Measurements from ENCODE around the gene OSBPL8.

Gene OSBPL8

GRCh38 chr12:76529226-76529918 lies 30.2 kb downstream of the OSBPL8 start:
- TF ChIP-seq, protein P1, sequence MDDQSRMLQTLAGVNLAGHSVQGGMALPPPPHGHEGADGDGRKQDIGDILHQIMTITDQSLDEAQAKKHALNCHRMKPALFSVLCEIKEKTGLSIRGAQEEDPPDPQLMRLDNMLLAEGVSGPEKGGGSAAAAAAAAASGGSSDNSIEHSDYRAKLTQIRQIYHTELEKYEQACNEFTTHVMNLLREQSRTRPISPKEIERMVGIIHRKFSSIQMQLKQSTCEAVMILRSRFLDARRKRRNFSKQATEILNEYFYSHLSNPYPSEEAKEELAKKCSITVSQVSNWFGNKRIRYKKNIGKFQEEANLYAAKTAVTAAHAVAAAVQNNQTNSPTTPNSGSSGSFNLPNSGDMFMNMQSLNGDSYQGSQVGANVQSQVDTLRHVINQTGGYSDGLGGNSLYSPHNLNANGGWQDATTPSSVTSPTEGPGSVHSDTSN (CRISPR knock-in tag; IDR thresholded peaks at IDR 0.05), result no peak
- peak; percentile 74 for TF ChIP-seq ZNF549 (tag by site-specific recombination; IDR thresholded peaks at IDR 0.05)
- H3K36me3 ChIP-seq (ENCODE audit: control insufficient read depth in 2 of 2, insufficient read depth in 1 of 2, low read length in 2 of 2), result peaks cover 0 to 3% of the 10 kb centered on the region in 2 experiments; a peak in 1 of 3 replicates
- H3K9me3 ChIP-seq (ENCODE audit: control insufficient read depth, insufficient read depth, low read depth, low read length), result no peaks in the 10 kb centered on the region
- POLR2A ChIA-PET, result interaction anchor here (0.6 kb wide), 1 partner anchor 452 kb away, joined by 9 read pairs; no protein-coding TSS in a partner anchor
- CTCF ChIA-PET, result interaction anchor here (0.5 to 1.5 kb wide), 8 partner anchors 16 to 993 kb away, joined by 3 to 8 read pairs (median 3); no protein-coding TSS in a partner anchor
- H3K4me1 ChIP-seq (ENCODE audit: control insufficient read depth, insufficient read depth, low read length), result peaks cover 32% of the 10 kb centered on the region
- H3K27ac ChIP-seq (ENCODE audit: extremely low read depth, low read depth, low read length), result no peak overlapping the region
- H3K4me3 ChIP-seq (ENCODE audit: low read depth, low read length), result no peak overlapping the region

DNA sequence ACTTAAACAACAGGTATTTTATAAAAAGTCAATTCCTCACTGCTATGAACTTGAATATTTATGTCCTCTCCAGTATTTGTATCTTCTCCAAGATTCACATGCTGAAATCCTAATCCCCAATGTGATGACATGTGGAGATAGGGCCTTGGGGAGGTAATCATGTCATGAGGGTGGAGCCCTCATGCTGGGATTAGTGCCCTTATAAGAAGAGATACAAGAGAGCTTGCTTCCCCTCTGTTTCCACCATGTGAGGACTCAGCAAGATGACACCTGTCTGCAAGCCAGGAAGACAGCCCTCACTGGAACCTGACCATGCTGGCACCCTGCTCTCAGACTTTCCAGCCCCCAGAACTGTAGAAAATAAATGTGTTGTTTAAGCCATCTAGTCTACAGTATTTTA lies 36.2 kb downstream of the OSBPL8 start:
- ChIA-PET CTCF (no interaction called here), POLR2A (no interaction called here)
- H3K9me3 ChIP-seq (ENCODE audit: control insufficient read depth, insufficient read depth, low read depth, low read length), result no peaks in the 10 kb centered on the region; the same call in 1 of the 2 replicates
- no peak overlapping the region for H3K27ac ChIP-seq (ENCODE audit: extremely low read depth, low read depth, low read length)
- no peaks in the 10 kb centered on the region for H3K4me1 ChIP-seq (ENCODE audit: control insufficient read depth, insufficient read depth, low read length)
- peaks cover 0 to 6% of the 10 kb centered on the region in 2 experiments; a peak in 1 of 3 replicates for H3K36me3 ChIP-seq (ENCODE audit: control insufficient read depth in 2 of 2, insufficient read depth in 1 of 2, low read length in 2 of 2)
- no peak for TF ChIP-seq HOXD13 (CRISPR knock-in tag; IDR thresholded peaks at IDR 0.05; ENCODE audit: borderline replicate concordance)
- TF ChIP-seq ZNF366 (tag by site-specific recombination; conservative IDR thresholded peaks at IDR 0.05), result no peak
- TF ChIP-seq ZNF174 (tag by site-specific recombination; IDR thresholded peaks at IDR 0.05), result no peak
- no peak for TF ChIP-seq ZSCAN30 (tag by site-specific recombination; IDR thresholded peaks at IDR 0.05)
- no peak for TF ChIP-seq ZNF792 (tag by site-specific recombination; IDR thresholded peaks at IDR 0.05)
- TF ChIP-seq, protein P2, sequence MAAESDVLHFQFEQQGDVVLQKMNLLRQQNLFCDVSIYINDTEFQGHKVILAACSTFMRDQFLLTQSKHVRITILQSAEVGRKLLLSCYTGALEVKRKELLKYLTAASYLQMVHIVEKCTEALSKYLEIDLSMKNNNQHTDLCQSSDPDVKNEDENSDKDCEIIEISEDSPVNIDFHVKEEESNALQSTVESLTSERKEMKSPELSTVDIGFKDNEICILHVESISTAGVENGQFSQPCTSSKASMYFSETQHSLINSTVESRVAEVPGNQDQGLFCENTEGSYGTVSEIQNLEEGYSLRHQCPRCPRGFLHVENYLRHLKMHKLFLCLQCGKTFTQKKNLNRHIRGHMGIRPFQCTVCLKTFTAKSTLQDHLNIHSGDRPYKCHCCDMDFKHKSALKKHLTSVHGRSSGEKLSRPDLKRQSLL (tag by site-specific recombination; IDR thresholded peaks at IDR 0.05), result no peak
- no peak for TF ChIP-seq ZFHX2 (tag by site-specific recombination; conservative IDR thresholded peaks at IDR 0.05)
- no peak for TF ChIP-seq SP3 (tag by site-specific recombination; IDR thresholded peaks at IDR 0.05)
- no peak for TF ChIP-seq ZNF610 (tag by site-specific recombination; IDR thresholded peaks at IDR 0.05; ENCODE audit: borderline replicate concordance)
- TF ChIP-seq ZNF548 (tag by site-specific recombination; IDR thresholded peaks at IDR 0.05), result no peak
- no peak for TF ChIP-seq ZNF140 (tag by site-specific recombination; IDR thresholded peaks at IDR 0.05)
- TF ChIP-seq ZNF19 (tag by site-specific recombination; IDR thresholded peaks at IDR 0.05; ENCODE audit: low read depth), result no peak
- no peak for TF ChIP-seq ZXDB (tag by site-specific recombination; IDR thresholded peaks at IDR 0.05)
- TF ChIP-seq, protein P3, sequence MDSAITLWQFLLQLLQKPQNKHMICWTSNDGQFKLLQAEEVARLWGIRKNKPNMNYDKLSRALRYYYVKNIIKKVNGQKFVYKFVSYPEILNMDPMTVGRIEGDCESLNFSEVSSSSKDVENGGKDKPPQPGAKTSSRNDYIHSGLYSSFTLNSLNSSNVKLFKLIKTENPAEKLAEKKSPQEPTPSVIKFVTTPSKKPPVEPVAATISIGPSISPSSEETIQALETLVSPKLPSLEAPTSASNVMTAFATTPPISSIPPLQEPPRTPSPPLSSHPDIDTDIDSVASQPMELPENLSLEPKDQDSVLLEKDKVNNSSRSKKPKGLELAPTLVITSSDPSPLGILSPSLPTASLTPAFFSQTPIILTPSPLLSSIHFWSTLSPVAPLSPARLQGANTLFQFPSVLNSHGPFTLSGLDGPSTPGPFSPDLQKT (IDR thresholded peaks at IDR 0.05; ENCODE audit: borderline replicate concordance, low read depth, low read length), result no peak
- no peak for TF ChIP-seq ZNF645 (tag by site-specific recombination; IDR thresholded peaks at IDR 0.05)
- TF ChIP-seq ZNF585B (tag by site-specific recombination; IDR thresholded peaks at IDR 0.05), result no peak
- TF ChIP-seq, protein P4, sequence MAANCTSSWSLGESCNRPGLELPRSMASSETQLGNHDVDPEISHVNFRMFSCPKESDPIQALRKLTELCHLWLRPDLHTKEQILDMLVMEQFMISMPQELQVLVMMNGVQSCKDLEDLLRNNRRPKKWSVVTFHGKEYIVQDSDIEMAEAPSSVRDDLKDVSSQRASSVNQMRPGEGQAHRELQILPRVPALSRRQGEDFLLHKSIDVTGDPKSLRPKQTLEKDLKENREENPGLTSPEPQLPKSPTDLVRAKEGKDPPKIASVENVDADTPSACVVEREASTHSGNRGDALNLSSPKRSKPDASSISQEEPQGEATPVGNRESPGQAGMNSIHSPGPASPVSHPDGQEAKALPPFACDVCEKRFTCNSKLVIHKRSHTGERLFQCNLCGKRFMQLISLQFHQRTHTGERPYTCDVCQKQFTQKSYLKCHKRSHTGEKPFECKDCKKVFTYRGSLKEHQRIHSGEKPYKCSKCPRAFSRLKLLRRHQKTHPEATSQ (tag by site-specific recombination; IDR thresholded peaks at IDR 0.05), result no peak
- TF ChIP-seq ZNF350 (tag by site-specific recombination; IDR thresholded peaks at IDR 0.05), result no peak
- TF ChIP-seq, protein P5, sequence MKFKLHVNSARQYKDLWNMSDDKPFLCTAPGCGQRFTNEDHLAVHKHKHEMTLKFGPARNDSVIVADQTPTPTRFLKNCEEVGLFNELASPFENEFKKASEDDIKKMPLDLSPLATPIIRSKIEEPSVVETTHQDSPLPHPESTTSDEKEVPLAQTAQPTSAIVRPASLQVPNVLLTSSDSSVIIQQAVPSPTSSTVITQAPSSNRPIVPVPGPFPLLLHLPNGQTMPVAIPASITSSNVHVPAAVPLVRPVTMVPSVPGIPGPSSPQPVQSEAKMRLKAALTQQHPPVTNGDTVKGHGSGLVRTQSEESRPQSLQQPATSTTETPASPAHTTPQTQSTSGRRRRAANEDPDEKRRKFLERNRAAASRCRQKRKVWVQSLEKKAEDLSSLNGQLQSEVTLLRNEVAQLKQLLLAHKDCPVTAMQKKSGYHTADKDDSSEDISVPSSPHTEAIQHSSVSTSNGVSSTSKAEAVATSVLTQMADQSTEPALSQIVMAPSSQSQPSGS (tag by site-specific recombination; IDR thresholded peaks at IDR 0.05; ENCODE audit: low read depth), result no peak
- no peak for TF ChIP-seq ZNF335 (tag by site-specific recombination; conservative IDR thresholded peaks at IDR 0.05)
- no peak overlapping the region for H3K4me3 ChIP-seq (ENCODE audit: low read depth, low read length)

Data from HEK293 (cell line).